Measurements from ENCODE around the gene PHF8.

PHF8 gene

GRCh38 chrX:54012830-54013500 is 31.3 kb downstream of the PHF8 start:
- DNase-seq, result peak in 1 of 2 experiments; percentile 3

DNA sequence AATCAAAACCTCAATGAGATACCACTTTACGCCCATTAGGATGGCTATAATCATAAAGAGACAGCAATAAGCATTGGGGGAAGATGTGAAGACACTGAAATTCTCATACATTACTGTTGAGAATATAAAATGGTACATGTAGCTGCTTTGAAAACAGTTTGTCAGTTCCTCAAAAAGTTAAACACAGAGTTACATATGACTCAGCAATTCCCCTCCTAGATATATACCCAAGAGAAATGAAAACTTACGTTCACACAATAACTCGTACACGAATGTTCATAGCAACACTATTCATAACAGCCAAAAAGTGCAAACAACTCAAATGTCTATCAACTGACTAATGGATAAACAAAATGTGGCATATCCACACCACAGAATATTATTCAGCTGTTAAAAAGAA is 36.6 kb downstream of the PHF8 start:
- no peak for DNase-seq

DNA sequence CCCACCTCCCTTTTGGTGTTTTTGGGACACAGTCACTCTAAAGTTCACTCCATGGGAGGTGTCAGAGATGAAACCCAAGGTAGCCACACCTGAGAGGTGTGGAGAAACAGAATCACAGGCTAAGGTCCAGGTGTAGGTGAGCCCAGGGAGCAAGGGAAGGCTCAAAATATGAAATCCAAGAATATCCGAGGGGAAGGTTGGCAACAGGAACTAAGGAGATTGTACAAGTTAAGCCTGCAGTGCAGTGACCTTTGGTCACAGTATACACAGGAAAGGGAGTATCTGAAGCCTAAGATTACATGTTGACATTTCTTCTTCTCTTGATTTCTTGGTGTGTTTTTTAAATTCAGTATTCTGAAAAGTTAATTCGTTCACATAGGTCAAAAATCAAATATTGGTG is 46.5 kb downstream of the PHF8 start:
- no peak for DNase-seq

DNA sequence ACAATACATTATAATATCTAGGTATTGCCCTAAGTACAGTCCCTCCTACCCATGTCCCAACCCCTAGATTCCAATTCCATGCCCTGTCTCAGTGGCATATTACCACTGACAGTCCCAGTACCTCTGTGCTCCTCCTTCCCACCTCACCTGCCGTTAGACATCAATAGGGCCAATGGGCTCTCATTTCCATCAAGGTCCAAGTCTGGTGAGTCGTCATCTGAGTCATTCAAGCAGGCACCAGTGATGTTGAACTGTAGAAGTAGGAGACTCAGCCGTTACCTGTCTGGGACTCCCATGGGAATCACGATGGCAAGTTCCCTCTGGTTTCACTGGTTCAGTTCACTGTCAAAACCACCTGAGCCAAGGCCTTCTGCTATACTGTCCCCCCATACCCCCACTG is 51.7 kb downstream of the PHF8 start:
- DNase-seq, result no peak

DNA sequence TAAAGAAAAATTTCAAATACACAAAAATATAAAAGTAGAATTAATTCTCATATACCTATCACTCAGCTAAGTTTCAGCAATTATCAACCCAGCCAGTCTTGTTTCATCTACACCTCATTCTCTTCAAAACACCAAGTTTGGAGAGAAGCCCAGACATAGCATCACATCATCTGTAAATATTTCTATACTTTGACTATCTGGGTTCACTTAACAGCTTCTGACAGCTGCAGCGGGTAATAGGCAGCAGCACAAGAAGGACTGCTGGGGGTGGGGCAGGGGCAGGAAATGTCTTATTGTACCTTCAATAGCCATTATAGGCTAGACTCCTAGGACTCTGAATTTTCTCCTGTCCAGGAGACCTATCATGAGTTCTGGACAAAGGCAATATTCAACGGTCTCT is 54.1 kb downstream of the PHF8 start:
- no peak for DNase-seq

DNA sequence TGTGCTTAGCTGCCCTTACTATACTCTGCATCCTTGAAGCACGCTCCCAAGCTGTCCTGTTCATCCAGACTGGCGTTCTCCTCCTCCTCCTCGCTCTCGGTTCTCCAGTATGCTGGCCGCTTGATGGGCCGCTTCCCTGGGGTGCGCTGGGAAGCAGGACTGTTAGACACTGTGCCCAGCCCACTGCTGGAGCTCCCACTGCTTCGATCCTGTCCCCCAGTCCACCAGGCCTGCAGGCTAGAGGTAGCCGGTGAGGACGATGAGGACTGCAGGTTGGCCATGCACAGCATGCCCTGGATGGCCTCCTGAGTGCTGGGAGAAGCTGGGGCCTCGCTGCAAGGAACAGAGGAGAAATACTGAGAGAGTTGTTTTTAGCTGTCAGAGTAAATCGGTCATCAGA is 59.4 kb downstream of the PHF8 start:
- DNase-seq, result no peak

DNA sequence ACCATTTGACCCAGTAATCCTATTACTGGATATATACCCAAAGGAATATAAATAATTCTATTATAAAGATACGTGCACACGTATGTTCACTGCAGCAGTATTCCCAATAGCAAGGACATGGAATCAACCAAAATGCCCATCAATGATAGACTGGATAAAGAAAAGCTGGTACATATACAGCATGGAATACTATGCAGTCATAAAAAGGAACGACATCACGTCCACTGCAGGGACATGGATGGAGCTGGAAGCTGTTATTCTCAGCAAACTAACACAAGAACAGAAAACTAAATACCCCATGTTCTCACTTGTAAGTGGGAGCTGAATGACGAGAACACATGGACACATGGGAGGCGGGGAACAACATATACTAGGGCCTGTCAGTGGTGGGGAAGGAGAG is 69.7 kb downstream of the PHF8 start:
- DNase-seq, result no peak

DNA sequence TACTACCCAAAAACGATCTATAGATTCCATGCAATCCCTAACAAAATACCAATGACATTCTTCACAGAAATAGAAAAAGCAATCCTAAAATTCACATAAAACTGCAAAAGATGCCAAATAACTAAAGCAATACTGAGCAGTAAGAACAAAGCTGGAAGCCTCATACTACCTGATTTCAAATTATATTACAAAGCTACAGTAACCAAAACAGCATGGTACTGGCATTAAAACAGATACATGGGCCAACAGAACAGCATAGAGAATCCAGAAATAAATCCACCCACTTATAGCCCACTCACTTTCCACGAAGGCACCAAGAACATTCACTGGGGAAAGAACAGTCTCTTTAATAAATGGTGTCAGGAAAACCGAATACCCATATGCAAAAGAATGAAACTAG is 74.7 kb downstream of the PHF8 start:
- no peak for DNase-seq

- DNase-seq, result no peak
Measured at GRCh38 chrX:53950130-53950733, 94.0 kb downstream of the PHF8 start.

DNA sequence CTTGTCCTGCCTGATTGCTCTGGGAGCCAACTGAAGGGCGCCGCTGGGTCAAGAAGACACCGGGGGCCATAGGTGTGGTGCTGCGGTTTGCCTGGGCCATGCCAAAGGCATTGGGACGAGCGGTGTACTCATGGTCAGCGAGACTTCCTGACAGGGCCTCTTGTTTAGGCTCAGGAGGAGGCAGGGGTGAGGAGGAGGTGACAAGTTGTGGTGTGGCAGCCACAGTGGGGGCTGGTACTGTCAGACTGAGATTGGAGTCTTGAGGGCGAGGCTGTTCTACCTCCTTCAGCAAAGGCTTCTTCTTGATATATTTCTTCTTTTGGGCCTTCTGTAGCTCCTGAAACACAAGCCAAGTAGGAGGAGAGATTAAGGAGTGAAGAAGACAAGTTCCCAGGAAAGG is 104.1 kb downstream of the PHF8 start:
- no peak for DNase-seq

DNA sequence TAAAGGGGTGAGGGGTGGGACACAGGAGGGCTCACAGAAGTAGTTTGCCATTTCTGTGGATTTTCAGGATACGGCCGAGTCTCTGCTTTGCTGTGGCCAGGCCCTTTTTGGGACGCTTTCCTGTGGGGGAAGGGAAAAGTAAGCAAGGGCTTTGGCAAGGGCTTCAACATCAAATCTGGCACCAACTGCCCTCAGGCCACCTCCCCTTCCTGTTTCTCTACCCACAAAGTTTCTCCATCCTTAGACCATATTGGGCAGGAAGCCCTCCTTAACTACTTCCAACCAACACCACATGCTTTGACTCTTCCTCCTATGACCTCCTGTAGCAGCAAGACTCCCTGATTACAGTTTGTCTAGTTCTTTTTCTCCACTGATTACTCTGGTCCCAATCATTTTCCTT is 105.1 kb downstream of the PHF8 start:
- DNase-seq, result no peak

GRCh38 chrX:53930515-53931380 is 113.5 kb downstream of the PHF8 start:
- DNase-seq, result peak in 1 of 2 experiments; percentile 3

DNA sequence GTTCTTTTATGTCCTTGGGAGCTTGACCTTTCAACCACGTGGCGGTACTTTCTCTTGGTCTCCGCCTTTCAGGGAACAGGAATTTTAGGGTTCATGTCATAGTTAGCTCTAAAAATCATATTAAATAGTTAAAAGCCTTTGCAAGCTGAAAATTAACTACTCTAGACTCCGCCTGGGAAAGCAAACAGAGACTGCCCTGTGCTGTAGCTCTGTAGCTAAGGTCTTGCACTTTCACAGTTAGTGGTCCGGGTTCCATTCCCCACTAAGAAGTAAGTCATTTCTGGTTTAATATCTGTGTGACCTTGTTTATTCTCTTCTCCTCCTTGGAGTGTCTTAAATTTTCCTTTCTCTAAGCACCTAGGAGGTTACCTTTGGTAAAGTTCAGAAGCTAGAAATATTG is 118.2 kb downstream of the PHF8 start:
- no peak for DNase-seq

- no peak for DNase-seq
Measured at GRCh38 chrX:53918702-53919101, 125.6 kb downstream of the PHF8 start.

DNA sequence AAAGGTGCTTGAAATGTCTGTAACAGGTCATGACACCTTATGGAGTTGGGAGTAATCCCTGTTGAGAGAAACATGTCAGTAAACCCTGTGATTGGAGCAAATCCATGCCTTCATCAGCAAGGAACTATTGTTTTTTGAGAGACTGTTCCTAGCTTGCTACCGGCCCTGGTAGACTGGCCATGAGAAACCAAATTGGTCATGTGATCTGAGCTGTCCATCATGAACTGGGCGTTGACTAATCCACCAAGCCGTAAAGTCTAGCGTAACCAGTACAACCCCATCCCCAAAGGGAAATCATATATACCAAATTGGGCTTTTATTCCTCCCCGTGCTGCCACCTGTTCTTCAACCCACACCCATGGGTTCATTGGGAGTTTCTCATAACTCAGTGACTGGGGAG is 143.7 kb downstream of the PHF8 start:
- DNase-seq, result no peak

- DNase-seq, result no peak
Measured at GRCh38 chrX:53895270-53895669, 149.0 kb downstream of the PHF8 start.

All from activated CD4-positive, alpha-beta T cell treated with anti-CD3 and anti-CD28 coated beads, Interleukin-2, amount 50 U/mL, for 48 hours (primary cell).